ENCODE data around the gene ANTKMT. TPM values are rescaled to one million over a fixed set of nuclear protein-coding genes. Genes with fewer than 3 reads are reported as not detected.

Gene ANTKMT
- polyA plus RNA-seq, 3 donors, result 10.4 to 22.6 (median 21.6) TPM

DNA sequence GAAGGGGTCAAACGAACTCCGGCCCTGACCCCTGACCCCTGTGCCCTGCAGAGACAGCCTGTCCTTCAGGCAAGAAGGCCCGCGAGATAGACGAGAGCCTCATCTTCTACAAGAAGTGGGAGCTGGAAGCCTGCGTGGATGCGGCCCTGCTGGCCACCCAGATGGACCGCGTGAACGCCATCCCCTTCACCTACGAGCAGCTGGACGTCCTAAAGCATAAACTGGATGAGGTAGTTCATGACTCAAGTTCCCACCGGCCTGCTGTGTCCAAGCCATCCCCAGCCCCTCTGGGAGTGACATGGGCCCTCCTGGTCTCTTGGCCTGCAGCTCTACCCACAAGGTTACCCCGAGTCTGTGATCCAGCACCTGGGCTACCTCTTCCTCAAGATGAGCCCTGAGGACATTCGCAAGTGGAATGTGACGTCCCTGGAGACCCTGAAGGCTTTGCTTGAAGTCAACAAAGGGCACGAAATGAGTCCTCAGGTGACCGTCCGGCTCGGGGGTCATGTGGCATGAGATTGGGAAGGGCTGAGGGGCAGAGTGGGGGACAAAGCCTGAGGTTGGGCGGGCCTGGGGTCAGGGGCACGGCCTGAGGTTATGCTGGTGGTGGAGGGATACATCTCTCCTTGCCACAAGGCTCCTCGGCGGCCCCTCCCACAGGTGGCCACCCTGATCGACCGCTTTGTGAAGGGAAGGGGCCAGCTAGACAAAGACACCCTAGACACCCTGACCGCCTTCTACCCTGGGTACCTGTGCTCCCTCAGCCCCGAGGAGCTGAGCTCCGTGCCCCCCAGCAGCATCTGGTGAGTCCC lies 45.3 kb downstream of the ANTKMT start:
- no peak for DNase-seq (ENCODE audit: extremely low read depth in 1 of 11, low read depth in 9 of 11, low spot score in 4 of 11)

GRCh38 chr16:766820-767640 lies 46.1 kb downstream of the ANTKMT start:
- no peak for DNase-seq (ENCODE audit: extremely low read depth in 1 of 11, low read depth in 9 of 11, low spot score in 4 of 11)

DNA sequence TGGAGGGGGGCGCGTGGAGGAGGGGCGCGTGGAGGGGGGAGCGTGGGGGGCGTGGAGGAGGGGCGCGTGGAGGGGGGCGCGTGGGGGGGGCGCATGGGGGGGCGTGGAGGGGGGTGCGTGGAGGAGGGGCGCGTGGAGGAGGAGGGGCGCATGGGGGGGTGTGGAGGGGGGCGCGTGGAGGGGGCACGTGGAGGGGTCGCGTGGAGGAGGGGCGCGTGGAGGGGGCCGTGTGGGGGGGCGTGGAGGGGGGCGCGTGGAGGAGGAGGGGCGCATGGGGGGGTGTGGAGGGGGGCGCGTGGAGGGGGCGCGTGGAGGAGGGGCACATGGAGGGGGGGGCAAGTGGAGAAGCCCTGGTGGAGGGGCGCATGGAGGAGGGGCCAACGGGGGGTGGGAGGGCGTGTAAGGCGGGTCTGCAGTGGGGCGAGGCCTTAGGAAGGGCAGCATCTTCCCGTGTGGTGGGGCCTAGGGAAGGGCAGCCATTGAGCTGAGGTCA lies 46.8 kb downstream of the ANTKMT start:
- DNase-seq (ENCODE audit: extremely low read depth in 1 of 11, low read depth in 9 of 11, low spot score in 4 of 11), result no peak

- no peak for DNase-seq (ENCODE audit: extremely low read depth in 1 of 11, low read depth in 9 of 11, low spot score in 4 of 11)
These were observed 47.5 kb downstream of the ANTKMT start for GRCh38 chr16:768428-768827.

DNA sequence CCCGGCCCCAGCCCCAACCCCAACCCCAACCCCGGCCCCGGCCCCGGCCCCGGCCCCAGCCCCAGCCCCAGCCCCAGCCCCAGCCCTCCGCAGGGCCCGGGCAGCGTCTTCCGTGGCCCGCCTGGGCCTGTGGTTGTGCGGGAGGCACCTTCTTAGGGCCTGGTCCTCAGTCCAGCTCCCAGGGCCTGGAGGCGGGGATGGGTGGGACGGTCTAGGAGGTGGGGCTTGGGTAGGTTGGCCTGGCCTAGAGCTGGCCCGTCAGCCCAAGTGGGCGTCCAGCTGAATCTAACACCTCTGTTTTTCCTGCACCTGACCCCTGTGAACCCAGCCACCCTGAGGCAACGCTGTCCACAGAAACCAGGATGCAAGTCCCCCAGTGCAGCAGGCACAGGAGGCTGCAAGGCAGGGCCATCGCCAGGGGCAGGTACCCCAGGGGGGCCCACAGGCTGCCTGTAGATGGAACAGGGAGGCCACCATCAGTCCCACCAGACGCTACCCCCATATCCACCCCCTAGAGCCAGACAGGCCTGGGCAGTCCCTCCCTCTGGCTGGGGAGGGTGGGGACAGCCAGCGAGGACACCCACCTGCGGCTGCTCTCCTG lies 48.3 kb downstream of the ANTKMT start:
- DNase-seq (ENCODE audit: extremely low read depth in 1 of 11, low read depth in 9 of 11, low spot score in 4 of 11), result no peak

- DNase-seq (ENCODE audit: extremely low read depth in 1 of 11, low read depth in 9 of 11, low spot score in 4 of 11), result no peak
These were observed 49.0 kb downstream of the ANTKMT start for GRCh38 chr16:769934-770333.

DNA sequence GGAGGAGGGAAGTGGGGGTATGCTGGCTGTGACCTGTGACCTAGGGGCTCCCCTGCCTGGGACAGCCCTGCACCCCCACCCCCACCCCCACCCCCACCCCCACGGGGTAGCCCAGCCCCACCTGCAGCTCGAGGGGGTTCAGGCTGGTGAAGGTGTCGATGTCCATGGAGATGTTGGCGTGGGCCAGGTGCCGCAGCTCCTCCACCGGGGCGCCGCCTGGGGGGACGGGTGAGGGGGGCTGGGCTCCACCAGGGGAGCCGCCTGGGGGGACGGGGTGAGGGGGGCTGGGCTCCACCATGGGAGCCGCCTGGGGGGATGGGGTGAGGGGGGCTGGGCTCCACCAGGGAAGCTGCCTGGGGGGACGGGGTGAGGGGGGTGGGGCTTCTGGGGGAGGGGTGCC lies 49.5 kb downstream of the ANTKMT start:
- DNase-seq (ENCODE audit: extremely low read depth in 1 of 11, low read depth in 9 of 11, low spot score in 4 of 11), result no peak

Other genes with a start within 250 kb of the ANTKMT start
- gene CAPN15, start 193.4 kb upstream of the ANTKMT start, polyA plus RNA-seq (ENCODE audit: insufficient read length in 3 of 3), result 10 to 100 TPM; 23.2 to 37.7 (median 35.0) TPM
- 10 to 100 TPM in 2 of 3 donors, 1 to 10 TPM in 1; 5.7 to 14.0 (median 14.0) TPM for gene PRR35, start 160.8 kb upstream of the ANTKMT start, polyA plus RNA-seq (ENCODE audit: insufficient read length in 3 of 3)
- gene NHLRC4, start 154.1 kb upstream of the ANTKMT start, polyA plus RNA-seq (ENCODE audit: insufficient read length in 3 of 3), result 1 to 10 TPM; 5.1 to 8.9 (median 8.1) TPM
- gene PIGQ, start 151.2 kb upstream of the ANTKMT start, polyA plus RNA-seq (ENCODE audit: insufficient read length in 3 of 3), result 10 to 100 TPM; 49.0 to 82.6 (median 66.2) TPM
- gene RAB40C, start 131.1 kb upstream of the ANTKMT start, polyA plus RNA-seq (ENCODE audit: insufficient read length in 3 of 3), result 10 to 100 TPM; 14.3 to 32.5 (median 23.6) TPM
- 1 to 10 TPM; 1.3 to 2.0 (median 2.0) TPM for gene WFIKKN1, start 90.2 kb upstream of the ANTKMT start, polyA plus RNA-seq (ENCODE audit: insufficient read length in 3 of 3)
- gene METTL26, start 84.8 kb upstream of the ANTKMT start, polyA plus RNA-seq (ENCODE audit: insufficient read length in 3 of 3), result 10 to 100 TPM; 39.3 to 62.6 (median 60.9) TPM
- gene MCRIP2, start 79.3 kb upstream of the ANTKMT start, polyA plus RNA-seq (ENCODE audit: insufficient read length in 3 of 3), result 10 to 100 TPM; 10.2 to 31.8 (median 22.6) TPM
- 10 to 100 TPM; 36.9 to 62.0 (median 48.4) TPM for gene WDR90, start 71.8 kb upstream of the ANTKMT start, polyA plus RNA-seq (ENCODE audit: insufficient read length in 3 of 3)
- gene RHOT2, start 53.0 kb upstream of the ANTKMT start, polyA plus RNA-seq (ENCODE audit: insufficient read length in 3 of 3), result 100 to 1,000 TPM in 1 of 3 donors, 10 to 100 TPM in 2; 51.8 to 111 (median 92.9) TPM
- gene RHBDL1, start 45.5 kb upstream of the ANTKMT start, polyA plus RNA-seq (ENCODE audit: insufficient read length in 3 of 3), result 1 to 10 TPM in 2 of 3 donors, under 1 TPM in 1; 0.84 to 2.5 (median 2.3) TPM
- 100 to 1,000 TPM in 2 of 3 donors, 10 to 100 TPM in 1; 97.8 to 133 (median 126) TPM for gene STUB1, start 40.7 kb upstream of the ANTKMT start, polyA plus RNA-seq (ENCODE audit: insufficient read length in 3 of 3)
- 10 to 100 TPM; 48.7 to 73.8 (median 73.5) TPM for gene JMJD8, start 36.8 kb upstream of the ANTKMT start, polyA plus RNA-seq (ENCODE audit: insufficient read length in 3 of 3)
- 10 to 100 TPM in 2 of 3 donors, 1 to 10 TPM in 1; 8.8 to 16.1 (median 14.2) TPM for gene WDR24, start 30.7 kb upstream of the ANTKMT start, polyA plus RNA-seq (ENCODE audit: insufficient read length in 3 of 3)
- 1 to 10 TPM in 1 of 3 donors, under 1 TPM in 2; 0.67 to 2.7 (median 0.92) TPM for gene FBXL16, start 15.3 kb upstream of the ANTKMT start, polyA plus RNA-seq (ENCODE audit: insufficient read length in 3 of 3)
- gene METRN, start 6.0 kb upstream of the ANTKMT start, polyA plus RNA-seq (ENCODE audit: insufficient read length in 3 of 3), result 10 to 100 TPM in 2 of 3 donors, 1 to 10 TPM in 1; 4.0 to 15.4 (median 11.3) TPM
- gene CCDC78, start 5.3 kb downstream of the ANTKMT start, polyA plus RNA-seq (ENCODE audit: insufficient read length in 3 of 3), result 1 to 10 TPM; 1.5 to 3.6 (median 3.1) TPM
- 10 to 100 TPM in 1 of 3 donors, 1 to 10 TPM in 2; 3.8 to 12.1 (median 5.1) TPM for gene HAGHL, start 6.0 kb downstream of the ANTKMT start, polyA plus RNA-seq (ENCODE audit: insufficient read length in 3 of 3)
- gene CIAO3, start 19.9 kb downstream of the ANTKMT start, polyA plus RNA-seq (ENCODE audit: insufficient read length in 3 of 3), result 10 to 100 TPM; 22.7 to 42.3 (median 26.5) TPM
- 10 to 100 TPM; 12.7 to 36.0 (median 18.1) TPM for gene MSLN, start 39.6 kb downstream of the ANTKMT start, polyA plus RNA-seq (ENCODE audit: insufficient read length in 3 of 3)
- gene RPUSD1, start 67.2 kb downstream of the ANTKMT start, polyA plus RNA-seq (ENCODE audit: insufficient read length in 3 of 3), result 10 to 100 TPM in 2 of 3 donors, 1 to 10 TPM in 1; 9.1 to 22.4 (median 16.7) TPM
- 10 to 100 TPM; 22.3 to 35.4 (median 32.3) TPM for gene CHTF18, start 67.5 kb downstream of the ANTKMT start, polyA plus RNA-seq (ENCODE audit: insufficient read length in 3 of 3)
- under 1 TPM; 0.41 to 0.58 (median 0.47) TPM for gene GNG13, start 79.6 kb downstream of the ANTKMT start, polyA plus RNA-seq (ENCODE audit: insufficient read length in 3 of 3)
- 10 to 100 TPM; 14.3 to 23.0 (median 18.4) TPM for gene LMF1, start 249.8 kb downstream of the ANTKMT start, polyA plus RNA-seq (ENCODE audit: insufficient read length in 3 of 3)

Measured in renal cortex interstitium (tissue), 11 donors.